NCI-H345 treated with DMSO at 0.1 percent for 48 hours (cell line): ENCODE measurements around the gene WBP1.
A peak's percentile ranks its signal among the peaks of the same experiment; 100 is the strongest.
"Not testable (repeated sequence)": the region's sequence is repeated elsewhere in the genome, so short reads cannot be mapped to it uniquely, and the experiment has no call there.

Experiments used
- DNase-seq: peaks from one replicate; lab custom pipeline; 2025; ENCODE audit not compliant: unreplicated experiment; lab: John Stamatoyannopoulos, UW

Gene WBP1

GRCh38 chr2:74481431-74481830 is 23.2 kb downstream of the WBP1 start:
- no peak for DNase-seq

- DNase-seq = no peak
Observed at GRCh38 chr2:74481961-74482800, 23.9 kb downstream of the WBP1 start.

GRCh38 chr2:74482801-74483674 is 24.8 kb downstream of the WBP1 start, which contains the start of the genes CCDC142 and TTC31:
CCDC142 (minus strand) TSS chr2:74482998; CDS start chr2:74482837, 161 bp downstream.
TTC31 (plus strand) TSS chr2:74483081; CDS start chr2:74483096, 15 bp downstream.
- DNase-seq = peak; percentile 95

- not testable (repeated sequence) for DNase-seq
Observed at GRCh38 chr2:74483675-74484164, 25.5 kb downstream of the WBP1 start.

GRCh38 chr2:74486141-74486540 is 27.9 kb downstream of the WBP1 start:
- DNase-seq = no peak

- DNase-seq = no peak
Observed at GRCh38 chr2:74488643-74489481, 30.6 kb downstream of the WBP1 start.

- DNase-seq = no peak
Observed at GRCh38 chr2:74489906-74490305, 31.7 kb downstream of the WBP1 start.

GRCh38 chr2:74491648-74492544 is 33.7 kb downstream of the WBP1 start:
- DNase-seq = no peak

- no peak for DNase-seq
Observed at GRCh38 chr2:74493546-74493945, 35.3 kb downstream of the WBP1 start.

- no peak for DNase-seq
Observed at GRCh38 chr2:74495440-74495839, 37.2 kb downstream of the WBP1 start.

GRCh38 chr2:74496997-74497776 is 38.9 kb downstream of the WBP1 start:
- no peak for DNase-seq

GRCh38 chr2:74497777-74498499 is 39.7 kb downstream of the WBP1 start:
- DNase-seq = no peak

GRCh38 chr2:74498500-74499266 is 40.4 kb downstream of the WBP1 start:
- no peak for DNase-seq

GRCh38 chr2:74499267-74499939 is 41.2 kb downstream of the WBP1 start, which contains the start of gene LBX2:
LBX2 (minus strand) TSS chr2:74499603; CDS start chr2:74499537, 66 bp downstream.
- no peak for DNase-seq

GRCh38 chr2:74499940-74500577 is 41.8 kb downstream of the WBP1 start:
- no peak for DNase-seq

- no peak for DNase-seq
Observed at GRCh38 chr2:74500578-74500946, 42.3 kb downstream of the WBP1 start.
